ENCODE results near the gene TUBAL3. TPM values are rescaled to one million over a fixed set of nuclear protein-coding genes. Genes with fewer than 3 reads are reported as not detected.

The TUBAL3 gene
- total RNA-seq, 2 donors from 2014 or later = 12.8 to 39.6 TPM

DNA sequence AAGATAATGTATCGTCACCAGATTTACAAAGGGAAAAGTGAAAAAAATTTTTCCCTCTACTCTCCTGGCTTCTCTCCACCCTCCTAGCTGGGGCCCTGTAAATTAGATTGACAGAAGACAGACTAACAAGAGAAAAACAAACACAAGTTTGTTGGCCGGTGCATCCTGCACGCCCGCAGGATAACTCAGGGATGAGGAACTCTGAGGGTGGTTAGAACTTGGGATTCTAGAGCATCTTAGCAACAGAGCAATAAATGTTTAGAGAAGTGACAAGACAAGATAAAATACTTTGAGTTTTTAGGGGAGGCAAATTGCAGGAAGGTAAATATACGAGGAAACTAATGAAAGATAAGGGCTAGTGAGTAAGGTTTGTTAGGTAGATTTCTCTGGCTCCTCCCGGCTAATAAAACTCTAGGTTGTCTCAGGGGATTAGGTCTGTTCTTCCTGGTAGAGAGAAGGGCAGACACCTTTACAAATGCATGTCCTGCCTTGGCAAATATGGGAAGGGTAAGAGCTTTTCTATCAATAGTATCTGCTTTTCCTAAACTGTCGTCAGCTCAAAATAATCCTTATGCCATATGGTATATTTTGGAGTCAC is 44.2 kb downstream of the TUBAL3 start:
- Histone ChIP-seq H3K9ac (ENCODE audit: low read depth in 2 of 2, low read length in 2 of 2) (no peak overlapping the region), H3K4me3 (no peak overlapping the region), H3K27ac (no peak overlapping the region), H3K4me1 (no peaks in the 10 kb centered on the region), H3K27me3 (no peaks in the 10 kb centered on the region), H3K36me3 (no peaks in the 10 kb centered on the region), H3K9me3 (no peaks in the 10 kb centered on the region)
- TF ChIP-seq CTCF (IDR thresholded peaks at IDR 0.05) = no peak
- intact Hi-C loops (cut with DNase I) = no loop called here
- DNase-seq = no peak

DNA sequence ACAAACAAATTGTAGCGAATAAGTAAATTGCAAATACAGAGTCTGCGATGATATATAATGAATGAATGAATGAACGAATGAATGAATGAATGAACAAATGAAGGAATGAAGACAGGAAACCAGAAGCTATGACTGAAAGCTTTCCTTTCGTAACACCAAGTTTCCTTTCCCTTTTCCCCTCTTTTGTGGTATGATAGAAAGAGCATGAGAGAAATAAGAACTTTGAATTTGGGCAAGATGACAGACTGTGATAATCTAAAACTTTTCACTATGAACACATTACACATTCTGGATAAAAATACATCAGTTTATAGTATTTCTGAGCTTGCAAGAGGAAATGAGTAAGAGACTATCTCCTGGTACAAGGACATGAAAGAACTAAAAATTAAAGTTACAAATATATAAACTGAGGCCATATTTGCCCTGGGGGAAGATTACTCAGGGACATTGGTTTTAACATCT is 48.3 kb downstream of the TUBAL3 start:
- Histone ChIP-seq H3K4me1 (no peaks in the 10 kb centered on the region), H3K27ac (no peak overlapping the region), H3K4me3 (no peak overlapping the region), H3K9ac (ENCODE audit: low read depth in 2 of 2, low read length in 2 of 2) (no peak overlapping the region), H3K9me3 (no peaks in the 10 kb centered on the region), H3K27me3 (no peaks in the 10 kb centered on the region), H3K36me3 (no peaks in the 10 kb centered on the region)
- no peak for DNase-seq
- no peak for TF ChIP-seq CTCF (IDR thresholded peaks at IDR 0.05)
- intact Hi-C loops (cut with DNase I) = no loop called here

DNA sequence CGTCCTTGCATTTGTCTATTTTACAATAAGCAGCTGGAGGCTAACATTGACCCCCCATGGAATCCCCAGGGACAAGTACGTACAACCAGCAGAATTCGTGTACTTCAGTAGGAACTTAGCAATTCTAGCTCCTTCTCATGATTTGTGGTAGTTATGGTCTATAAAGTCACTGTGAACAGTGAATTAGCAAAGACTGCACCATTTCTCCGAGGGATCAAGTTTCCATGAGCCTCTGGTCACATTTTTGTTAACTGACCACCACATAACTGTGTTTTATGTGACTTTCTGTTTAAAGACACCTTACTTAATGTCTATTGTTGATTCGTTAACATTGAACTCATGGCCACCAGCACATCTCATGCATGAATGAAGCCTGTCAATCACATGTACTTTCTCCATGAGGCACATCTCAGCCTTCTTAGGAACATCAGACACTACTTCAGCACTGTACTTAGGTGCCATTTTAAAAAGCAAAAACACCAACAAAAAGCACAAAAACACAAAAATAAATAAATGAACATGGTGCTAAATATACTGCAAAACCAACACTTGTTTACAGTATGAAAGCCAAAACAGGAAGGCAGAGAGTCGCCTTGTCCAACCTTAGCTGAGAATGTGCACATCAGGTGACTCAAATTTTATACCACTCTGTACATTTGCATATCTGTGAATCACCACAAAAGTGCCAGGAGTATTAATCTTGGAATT is 48.9 kb downstream of the TUBAL3 start:
- Histone ChIP-seq H3K9me3 (no peaks in the 10 kb centered on the region), H3K27me3 (no peaks in the 10 kb centered on the region), H3K27ac (no peak overlapping the region), H3K36me3 (no peaks in the 10 kb centered on the region), H3K4me1 (no peaks in the 10 kb centered on the region), H3K4me3 (no peak overlapping the region), H3K9ac (ENCODE audit: low read depth in 2 of 2, low read length in 2 of 2) (no peak overlapping the region)
- no peak for DNase-seq
- intact Hi-C loops (cut with DNase I) = no loop called here
- TF ChIP-seq CTCF (IDR thresholded peaks at IDR 0.05) = no peak

DNA sequence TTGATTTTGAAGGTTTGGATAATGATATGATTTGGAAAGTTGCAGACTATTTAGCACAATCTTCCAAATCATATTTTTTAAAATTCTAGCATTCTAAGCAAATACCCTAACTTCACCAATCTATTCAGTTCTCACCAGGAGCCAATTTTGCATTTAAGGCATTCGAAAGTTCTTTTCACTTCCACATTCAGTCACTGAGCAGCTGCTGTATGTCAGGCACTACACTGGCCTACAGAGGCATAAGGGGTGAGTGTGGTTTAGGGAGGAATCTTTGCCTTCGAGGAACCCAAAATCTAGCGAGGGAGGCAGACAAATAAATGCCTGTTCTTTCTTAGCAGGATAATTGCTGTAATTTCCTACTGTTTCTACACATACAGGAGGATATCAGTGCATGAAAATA is 50.6 kb downstream of the TUBAL3 start:
- no peaks in the 10 kb centered on the region for H3K9me3 ChIP-seq
- no peaks in the 10 kb centered on the region for H3K27me3 ChIP-seq
- no peak overlapping the region for H3K27ac ChIP-seq
- no peaks in the 10 kb centered on the region for H3K36me3 ChIP-seq
- H3K4me3 ChIP-seq = no peak overlapping the region
- TF ChIP-seq CTCF (IDR thresholded peaks at IDR 0.05) = no peak
- intact Hi-C loops (cut with DNase I) = no loop called here
- no peak overlapping the region for H3K9ac ChIP-seq (ENCODE audit: low read depth in 2 of 2, low read length in 2 of 2)
- DNase-seq = no peak
- no peaks in the 10 kb centered on the region for H3K4me1 ChIP-seq

GRCh38 chr10:5349362-5349761 is 55.3 kb downstream of the TUBAL3 start:
- Histone ChIP-seq H3K4me1 (no peaks in the 10 kb centered on the region), H3K27me3 (no peaks in the 10 kb centered on the region), H3K4me3 (no peak overlapping the region), H3K9me3 (no peaks in the 10 kb centered on the region), H3K9ac (ENCODE audit: low read depth in 2 of 2, low read length in 2 of 2) (no peak overlapping the region), H3K36me3 (no peaks in the 10 kb centered on the region), H3K27ac (no peak overlapping the region)
- intact Hi-C loops (cut with DNase I) = no loop called here
- DNase-seq = no peak
- TF ChIP-seq CTCF (IDR thresholded peaks at IDR 0.05) = no peak
